ENCODE data around the gene FAT2. TPM values are rescaled to one million over a fixed set of nuclear protein-coding genes. Genes with fewer than 3 reads are reported as not detected.
"Not testable (repeated sequence)": the region's sequence is repeated elsewhere in the genome, so short reads cannot be mapped to it uniquely, and the experiment has no call there.

The FAT2 gene
- total RNA-seq, 1 donor from 2014 or later: 82.5 TPM

DNA sequence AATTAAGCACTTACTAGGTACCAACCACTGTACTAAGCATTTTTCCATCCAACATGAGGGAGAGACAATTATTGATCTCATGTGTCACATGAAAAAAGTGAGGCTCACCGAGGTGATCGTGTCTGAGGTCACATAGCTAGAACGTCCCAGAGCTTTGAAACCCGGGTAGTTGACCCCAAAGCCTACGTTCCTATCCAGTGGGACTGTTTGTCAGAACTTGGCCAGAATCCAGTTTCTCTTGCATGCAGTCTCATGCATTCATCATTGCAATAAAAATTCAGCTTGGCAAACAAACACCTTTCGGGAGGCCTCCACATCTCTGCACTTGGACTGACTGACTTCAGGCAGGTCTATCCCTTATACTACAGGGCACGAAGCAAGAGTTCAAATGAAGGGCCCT, 23.4 kb upstream of the FAT2 start:
- ATAC-seq: no peak

DNA sequence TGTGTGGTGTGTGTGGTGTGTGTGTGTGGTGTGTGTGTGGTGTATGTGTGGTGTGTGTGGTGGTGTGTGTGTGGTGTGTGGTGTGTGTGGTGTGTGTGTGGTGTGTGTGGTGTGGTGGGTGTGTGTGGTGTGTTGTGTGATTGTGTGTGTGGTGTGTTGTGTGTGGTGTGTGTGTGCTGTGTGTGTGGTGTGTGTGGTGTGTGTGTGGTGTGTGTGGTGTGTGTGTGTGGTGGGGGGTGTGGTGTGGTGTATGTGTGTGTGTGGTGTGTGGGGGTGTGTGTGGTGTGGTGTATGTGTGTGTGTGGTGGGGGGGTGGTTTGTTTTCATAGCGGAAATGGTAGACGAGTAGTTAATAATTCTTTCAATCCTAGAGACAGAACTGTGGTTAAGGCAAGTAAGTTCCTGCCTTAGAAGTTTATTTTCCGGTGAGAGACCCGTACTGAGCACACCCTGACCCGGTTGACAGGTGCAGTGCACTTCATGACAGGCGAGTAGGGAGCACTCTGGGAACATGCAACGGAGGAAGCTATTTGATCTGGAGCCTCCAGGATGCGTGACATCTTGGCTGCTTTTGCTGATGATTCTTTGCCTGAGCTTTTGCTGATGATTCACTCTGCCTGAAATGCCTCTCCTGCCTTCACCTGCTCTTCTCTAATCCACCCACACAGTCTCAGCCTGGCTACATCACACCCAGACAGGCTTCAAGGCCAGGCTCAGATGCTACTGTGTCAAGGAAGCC, 21.7 kb upstream of the FAT2 start:
- ATAC-seq: peak; percentile 80

DNA sequence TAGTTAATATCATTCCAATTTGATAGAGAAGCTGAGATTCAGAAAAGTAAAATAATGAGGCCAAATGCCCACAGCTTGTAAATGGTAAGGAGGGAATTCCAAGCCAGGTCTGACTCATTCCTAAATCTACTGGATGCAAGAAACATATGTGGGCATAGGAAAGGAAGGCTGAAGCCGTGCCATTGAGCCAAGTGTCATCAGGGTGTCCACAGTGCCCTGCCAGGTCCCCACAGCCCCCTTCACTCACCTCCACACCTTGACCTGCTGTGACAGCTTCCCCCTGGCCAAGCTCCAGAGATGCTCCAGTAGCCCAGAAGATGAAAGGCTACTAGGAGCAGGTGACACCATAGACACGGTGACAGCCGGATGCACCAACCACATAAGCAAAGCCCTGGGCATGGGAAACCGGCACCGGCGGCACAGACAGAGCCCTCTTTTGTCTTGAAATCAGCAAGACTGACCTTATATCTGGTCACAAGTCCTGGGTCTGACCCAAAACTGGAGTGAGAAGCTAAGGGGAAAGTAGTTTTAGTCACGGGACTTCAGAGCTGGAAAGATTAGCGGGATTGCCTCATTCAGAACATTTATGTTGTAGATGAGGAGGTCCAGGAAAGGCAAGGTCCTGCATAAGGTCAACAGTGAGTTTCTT, 20.1 kb upstream of the FAT2 start:
- no peak for ATAC-seq

GRCh38 chr5:151608522-151608921, 17.4 kb upstream of the FAT2 start:
- no peak for ATAC-seq

GRCh38 chr5:151607304-151607703, 16.2 kb upstream of the FAT2 start:
- ATAC-seq: no peak

DNA sequence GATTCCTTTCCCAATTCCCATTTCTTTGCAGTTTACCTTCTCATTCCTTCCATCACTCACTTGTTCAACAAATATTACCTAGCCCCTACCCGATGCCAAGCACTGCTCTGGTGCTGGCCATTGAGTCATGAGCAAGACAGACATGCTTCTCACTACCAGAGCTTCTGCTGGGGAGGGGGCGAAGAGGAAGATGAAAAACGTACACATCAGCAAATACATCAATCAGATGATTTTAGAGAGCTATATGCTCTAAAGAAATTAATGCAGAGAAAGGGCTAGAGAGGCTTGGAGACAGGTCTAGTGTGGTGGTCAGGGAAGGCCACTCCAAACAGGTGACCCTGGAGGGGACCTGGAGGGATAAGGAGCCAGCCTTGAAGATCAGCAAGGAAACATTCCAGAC, 14.4 kb upstream of the FAT2 start:
- ATAC-seq: no peak

DNA sequence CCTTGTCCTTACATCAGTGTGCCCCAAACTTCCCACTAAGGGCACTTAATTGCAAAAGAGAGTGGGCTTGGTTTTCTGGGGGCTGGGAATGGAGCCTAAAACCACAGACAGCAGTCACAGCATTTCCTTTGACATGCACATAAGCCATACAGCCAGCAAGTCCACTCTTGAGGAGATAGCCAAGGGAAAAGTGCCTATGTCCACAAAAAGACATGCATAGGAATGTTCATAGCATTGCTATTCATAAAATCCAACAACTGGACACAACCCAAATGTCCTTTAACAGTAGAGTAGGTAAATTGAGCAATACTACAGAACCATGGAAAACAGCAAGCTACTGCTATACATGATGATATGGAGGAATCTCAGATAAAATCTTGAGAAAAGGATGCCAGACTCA, 11.7 kb upstream of the FAT2 start:
- no peak for ATAC-seq

- ATAC-seq: no peak
Observed at GRCh38 chr5:151601391-151601790, 10.3 kb upstream of the FAT2 start.

DNA sequence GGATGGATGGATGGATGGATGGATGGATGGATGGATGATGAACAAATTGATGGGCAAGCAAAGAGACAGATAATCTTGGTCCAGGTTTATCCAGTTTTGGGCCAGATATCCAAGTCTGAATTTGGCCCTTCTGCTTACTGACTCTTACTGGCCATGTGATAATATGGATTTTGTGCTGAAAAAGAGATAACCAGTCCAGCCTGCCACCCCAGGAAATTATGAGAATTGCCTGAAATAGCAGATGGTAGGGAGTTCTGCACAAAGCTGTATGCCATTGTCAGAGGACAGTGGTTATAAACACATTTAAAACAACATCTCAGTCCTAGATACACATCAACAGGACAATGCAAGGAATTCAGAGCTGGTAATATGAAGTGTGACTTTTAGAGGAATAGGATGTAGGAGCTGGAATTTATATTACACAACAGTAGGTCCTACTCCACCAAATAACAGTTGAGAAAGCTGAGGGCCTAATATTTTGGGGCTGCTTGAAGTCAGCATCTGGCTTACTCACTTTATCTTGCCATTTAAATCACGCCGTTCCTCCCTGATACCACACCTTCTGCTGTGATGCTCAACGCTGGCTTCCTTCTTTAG, 9.0 kb upstream of the FAT2 start:
- ATAC-seq: no peak

GRCh38 chr5:151598984-151599383, 7.9 kb upstream of the FAT2 start:
- peak; percentile 97 for ATAC-seq

- ATAC-seq: no peak
Observed at GRCh38 chr5:151598549-151598948, 7.4 kb upstream of the FAT2 start.

DNA sequence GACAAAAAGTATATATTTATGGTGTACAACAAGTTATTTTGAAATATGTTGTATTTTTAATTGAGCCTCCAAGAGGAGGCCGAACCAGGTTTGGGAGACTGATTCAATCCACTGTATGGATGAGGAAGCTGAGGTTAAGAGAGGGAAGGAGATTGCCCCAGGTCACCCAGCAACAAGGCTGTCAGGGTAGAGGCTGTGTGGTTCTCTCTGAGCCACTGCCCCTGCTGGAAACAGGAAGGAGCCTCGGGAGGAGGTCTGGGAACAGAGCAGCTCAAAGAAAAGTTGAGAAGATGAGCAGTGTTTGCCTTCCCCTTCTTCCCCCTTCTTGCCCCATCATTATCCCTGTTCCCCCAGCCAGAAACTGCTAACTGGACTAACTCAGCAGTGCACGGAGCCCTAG, 6.6 kb upstream of the FAT2 start:
- ATAC-seq: no peak

- ATAC-seq: no peak
Observed at GRCh38 chr5:151596828-151597539, 5.9 kb upstream of the FAT2 start.

DNA sequence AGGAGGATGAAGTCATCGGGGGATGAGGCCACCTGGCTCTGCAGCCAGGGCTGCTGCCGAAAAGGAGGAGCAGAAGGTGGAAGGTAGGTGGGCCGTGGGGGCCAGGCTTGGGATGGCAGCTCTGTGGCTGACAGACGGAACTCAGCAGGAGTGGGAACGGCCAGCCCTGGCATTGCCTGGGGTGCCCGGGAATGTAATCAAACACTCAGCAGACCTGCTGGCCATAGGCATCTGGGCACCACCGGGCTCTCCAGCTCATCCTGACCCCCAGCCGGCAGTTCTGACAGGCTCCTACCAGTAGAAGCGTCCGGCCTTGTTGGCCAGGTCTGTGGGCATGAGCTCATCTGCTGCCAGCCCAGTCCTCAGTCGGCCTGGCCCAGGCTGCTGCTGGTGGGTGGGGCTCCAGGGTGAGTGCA, 4.3 kb upstream of the FAT2 start:
- peak; percentile 40 for ATAC-seq

DNA sequence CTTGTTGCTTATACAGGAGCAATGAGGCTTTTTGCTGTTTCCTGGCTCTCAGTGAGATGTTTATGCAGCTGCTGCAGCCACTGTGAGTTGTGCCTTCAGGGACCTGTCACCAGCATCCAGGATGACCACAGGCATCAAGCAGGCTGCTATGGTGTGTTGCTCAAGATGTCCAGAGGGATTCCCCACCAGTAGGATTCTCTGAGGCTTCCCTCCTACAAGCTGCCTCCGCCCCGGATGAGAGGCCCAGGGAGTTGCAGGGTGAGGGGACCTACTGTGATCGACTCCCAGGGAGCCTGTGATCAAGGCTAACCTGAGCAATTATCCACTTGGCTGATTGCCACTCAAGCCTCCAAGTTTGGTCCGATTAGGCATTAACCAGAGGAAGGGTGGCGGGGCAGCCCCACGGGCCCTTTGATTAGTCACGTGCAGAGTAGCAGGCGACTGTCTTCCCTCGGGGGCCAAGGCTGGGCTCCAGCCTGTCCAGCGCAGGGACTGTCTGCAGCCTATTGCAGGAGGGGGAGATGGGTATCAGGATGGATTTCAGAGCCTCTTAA, 1.8 kb upstream of the FAT2 start:
- ATAC-seq: no peak

DNA sequence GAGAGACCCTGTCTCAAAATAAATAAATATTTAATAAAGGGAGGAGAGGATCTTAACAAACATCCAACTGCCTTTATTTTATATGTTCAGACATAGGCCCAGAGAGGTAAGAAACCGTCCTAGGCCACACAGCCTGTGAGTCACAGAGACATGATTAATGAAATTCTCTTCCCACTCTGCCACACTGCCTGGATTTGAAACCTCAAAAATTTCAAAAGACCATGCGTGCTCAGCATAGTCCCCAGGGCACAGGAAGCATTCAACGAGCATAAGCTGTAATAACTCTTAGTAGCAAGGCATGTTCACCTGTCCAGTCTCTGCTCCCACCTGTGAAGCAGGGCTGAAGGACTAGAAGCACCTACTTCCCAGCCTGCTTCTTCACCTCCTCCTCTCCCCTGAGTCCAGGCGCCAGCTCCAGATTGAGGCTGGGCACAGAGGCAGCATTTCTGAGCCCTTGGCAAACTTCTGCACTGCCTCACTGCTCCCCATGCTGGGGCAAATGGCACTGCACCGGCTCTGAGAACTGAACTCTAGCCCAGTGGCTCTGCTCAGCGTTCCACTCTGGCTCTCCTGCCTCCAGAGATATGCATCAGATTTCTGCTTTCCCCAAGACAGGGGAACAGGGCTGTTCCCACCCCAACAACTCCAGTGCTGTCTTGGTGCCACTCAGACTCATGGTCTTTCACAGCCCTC, 1.1 kb downstream of the FAT2 start:
- peak; percentile 70 for ATAC-seq

GRCh38 chr5:151587796-151588555, 3.2 kb downstream of the FAT2 start:
- ATAC-seq: no peak

DNA sequence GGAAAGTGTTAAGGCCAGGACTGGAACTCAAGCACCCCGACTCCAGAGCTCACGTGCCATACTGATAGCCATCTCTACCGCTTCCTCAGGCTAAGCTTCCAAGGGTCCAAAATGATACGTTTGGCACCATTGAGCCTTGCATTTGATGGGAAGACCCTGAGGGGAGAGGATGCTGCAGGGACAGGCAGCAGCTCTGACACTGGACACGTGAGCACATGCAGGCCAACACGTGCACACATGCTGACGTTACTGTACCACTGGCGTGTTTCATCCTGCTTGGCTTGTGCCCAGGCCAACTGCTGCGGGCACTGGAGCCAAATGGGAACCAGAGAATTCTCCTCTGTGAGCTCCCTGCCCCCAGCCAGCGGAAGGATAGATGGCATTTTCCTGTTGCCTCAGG, 5.2 kb downstream of the FAT2 start:
- peak; percentile 31 for ATAC-seq

DNA sequence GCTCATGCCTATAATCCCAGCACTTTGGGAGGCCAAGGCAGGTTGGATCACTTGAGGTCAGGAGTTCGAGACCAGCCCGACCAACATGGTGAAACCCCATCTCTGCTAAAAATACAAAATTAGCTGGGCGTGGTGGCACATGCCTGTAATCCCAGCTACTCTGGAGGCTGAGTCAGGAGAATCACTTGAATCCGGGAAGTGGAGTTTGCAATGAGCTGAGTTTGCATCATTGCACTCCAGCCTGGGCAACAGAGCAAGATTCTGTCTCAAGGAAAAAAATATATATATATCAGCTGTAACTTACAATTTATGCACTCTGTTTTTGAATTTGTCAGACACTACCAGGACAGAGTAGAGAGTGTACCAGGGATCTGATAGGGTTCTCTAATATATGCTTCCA, 5.8 kb downstream of the FAT2 start:
- not testable (repeated sequence) for ATAC-seq

GRCh38 chr5:151584057-151584937, 6.8 kb downstream of the FAT2 start:
- peak; percentile 9 for ATAC-seq

All from esophagus mucosa (tissue), 1 donor.